TTC549 (cell line): ENCODE results near the gene GLMN.

Source experiments
- FAIRE-seq: peaks from 2 replicates; lab custom pipeline; 2012; peaks lifted over from hg19 to GRCh38; lab: Jason Lieb, UNC

The GLMN gene, protein sequence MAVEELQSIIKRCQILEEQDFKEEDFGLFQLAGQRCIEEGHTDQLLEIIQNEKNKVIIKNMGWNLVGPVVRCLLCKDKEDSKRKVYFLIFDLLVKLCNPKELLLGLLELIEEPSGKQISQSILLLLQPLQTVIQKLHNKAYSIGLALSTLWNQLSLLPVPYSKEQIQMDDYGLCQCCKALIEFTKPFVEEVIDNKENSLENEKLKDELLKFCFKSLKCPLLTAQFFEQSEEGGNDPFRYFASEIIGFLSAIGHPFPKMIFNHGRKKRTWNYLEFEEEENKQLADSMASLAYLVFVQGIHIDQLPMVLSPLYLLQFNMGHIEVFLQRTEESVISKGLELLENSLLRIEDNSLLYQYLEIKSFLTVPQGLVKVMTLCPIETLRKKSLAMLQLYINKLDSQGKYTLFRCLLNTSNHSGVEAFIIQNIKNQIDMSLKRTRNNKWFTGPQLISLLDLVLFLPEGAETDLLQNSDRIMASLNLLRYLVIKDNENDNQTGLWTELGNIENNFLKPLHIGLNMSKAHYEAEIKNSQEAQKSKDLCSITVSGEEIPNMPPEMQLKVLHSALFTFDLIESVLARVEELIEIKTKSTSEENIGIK

DNA sequence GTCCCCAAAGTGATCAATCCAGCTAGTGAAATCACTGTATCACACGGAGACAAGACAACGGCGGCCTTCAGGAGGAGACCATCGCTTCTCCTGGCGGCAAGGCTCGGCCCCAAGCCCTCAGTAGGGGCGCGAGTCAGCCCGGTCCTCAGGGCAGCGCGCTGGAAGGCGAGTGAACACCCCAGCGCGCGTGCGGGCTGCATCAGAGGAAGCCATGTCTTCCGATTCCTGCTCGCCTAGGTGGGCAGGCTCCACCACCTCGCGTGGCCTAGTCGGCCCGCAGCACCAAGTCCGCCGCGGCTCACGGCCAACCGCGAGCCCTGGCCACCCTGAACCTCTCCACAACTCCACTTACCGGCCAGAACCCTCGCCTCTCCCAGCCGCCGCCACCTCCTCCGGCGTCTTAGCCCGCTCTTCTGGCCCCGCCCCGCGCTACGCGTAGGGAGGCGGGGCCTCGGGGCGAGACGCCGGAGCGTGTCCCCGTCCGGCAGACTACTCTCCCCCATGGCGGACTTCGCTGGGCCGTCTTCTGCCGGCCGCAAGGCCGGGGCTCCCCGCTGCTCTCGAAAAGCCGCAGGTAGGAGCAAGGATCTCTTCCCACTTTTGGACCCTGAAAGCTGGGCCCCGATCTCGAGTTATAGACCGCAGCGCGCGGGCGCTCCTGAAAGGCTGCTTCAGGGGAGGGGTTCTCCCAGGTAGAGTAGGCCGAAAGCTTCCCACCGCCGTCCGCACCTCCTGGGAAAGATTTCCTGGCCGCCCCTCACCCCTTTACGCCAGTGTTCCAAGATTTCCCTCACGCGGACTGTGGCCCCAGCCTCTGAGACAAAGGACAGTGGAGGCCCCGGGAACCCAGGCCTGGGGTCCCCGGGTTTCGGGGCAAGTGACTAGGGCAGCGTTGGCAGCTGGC is at the start of gene GLMN, which contains the start of gene RPAP2:
Gene GLMN (minus strand): TSS at position 415 of the 904 bp plus-strand sequence. CDS start 988 bp downstream, outside the sequence.
Gene RPAP2 (plus strand): TSS at position 487 of the 904 bp plus-strand sequence. CDS start 15 bp downstream, at position 502.
- no peak for FAIRE-seq

DNA sequence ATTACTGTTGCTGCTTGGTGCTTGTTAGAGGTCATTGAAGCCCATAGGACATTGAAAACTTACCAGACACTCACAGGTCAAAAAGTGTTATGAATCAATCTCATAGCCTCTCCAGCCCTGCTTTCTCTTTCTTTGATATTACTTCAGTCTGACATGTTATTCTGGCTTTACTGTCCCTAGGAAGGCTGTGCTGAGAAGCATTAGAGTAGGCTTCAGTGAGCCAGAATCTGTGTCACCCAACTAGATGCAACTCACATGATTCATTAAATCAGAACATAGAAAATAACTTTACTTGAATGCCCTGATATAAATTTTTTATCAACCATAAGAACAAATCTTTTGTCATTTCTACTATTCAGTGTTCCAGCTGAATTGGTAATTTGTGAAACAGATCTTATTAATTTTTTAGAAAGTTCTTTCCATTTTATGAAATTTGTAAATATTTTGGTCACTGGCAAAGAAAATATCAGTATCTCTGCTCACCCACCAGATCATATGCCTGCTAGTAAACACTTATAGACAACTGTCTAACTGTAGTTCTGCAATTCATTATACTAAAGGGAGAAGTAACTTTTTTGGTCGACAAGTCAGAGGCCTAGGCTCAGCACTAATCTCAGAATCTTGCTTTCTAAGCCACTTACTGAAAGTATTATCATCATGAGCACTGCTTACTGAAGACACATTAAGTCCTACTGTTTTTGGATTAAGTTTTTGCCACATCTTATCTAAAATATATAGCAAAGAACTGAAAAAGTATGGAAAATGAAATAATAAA is 48.3 kb upstream of the GLMN start:
- no peak for FAIRE-seq

DNA sequence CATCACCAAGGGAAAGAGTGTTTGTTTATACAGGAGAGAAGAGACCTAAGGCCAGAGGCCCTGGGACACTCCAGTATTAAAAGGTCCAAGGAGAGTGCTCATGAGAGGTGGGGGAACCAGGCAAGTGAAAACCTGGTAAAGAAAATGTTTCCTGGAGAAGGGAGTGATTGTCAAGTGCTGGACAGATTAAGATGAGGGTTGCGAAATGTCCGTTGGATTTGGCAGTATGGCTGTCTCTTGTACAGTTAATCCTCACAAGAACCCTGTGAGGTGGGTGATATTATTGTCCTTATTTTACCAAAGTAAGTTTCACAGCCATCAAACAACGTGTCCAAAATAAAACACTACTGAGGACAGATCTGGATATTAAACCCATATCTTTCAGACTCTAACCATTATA is 44.3 kb upstream of the GLMN start:
- no peak for FAIRE-seq

DNA sequence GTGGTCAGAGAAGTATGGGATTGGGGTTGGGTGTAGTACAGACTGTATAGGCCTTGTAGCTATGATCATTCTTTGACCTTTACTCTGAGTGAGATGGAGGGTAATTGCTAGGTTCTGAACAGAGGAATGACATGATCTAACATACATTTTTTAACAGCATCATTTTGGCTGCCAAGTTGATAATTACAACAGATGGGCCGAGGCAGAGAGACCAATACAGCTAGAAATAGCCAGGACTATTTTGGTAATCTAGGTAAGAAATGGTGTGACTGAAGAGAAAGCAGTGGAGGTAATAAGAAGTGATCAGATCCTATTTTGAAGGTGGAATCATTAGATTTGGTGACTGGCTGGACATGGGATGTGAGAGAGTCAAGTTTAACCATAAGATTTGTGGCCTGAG is 43.6 kb upstream of the GLMN start:
- no peak for FAIRE-seq

DNA sequence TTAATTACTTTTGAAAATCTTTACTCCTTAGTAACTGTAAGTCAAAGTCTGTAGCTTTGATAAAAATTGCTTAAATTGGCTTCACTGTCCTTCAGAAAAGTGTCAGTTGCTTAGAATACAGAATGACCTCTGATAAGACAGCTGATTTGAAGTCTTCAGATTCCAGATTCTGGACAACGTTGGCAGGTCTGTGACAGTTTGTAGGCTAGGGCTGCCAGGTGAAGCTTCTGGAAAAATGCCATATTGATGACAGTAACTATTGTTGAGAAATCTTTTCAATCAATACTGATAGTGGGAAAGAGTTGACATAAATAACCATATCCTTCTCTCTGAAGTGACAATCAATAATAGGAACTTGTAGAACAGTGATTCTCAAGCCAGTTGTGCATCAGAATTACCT is 41.4 kb upstream of the GLMN start:
- no peak for FAIRE-seq

DNA sequence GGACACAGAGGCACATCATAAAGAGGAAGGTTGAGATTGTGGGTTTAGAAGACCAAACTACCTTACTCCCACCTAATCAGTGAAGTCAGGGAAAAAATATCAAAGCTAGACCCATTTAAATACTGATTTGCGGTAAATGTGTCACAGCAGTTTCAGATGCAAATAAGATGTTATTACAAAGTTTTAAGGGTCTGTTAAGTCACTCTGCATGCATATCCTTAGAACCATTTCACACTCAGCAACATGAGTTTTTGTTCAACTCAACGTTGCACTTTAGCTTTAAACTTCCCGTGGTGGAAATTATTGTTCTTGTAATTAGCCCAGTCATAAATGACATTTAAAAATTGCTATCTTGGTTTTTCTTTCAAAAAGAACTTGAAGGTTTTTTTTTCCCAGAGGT is 34.9 kb upstream of the GLMN start:
- FAIRE-seq = no peak

DNA sequence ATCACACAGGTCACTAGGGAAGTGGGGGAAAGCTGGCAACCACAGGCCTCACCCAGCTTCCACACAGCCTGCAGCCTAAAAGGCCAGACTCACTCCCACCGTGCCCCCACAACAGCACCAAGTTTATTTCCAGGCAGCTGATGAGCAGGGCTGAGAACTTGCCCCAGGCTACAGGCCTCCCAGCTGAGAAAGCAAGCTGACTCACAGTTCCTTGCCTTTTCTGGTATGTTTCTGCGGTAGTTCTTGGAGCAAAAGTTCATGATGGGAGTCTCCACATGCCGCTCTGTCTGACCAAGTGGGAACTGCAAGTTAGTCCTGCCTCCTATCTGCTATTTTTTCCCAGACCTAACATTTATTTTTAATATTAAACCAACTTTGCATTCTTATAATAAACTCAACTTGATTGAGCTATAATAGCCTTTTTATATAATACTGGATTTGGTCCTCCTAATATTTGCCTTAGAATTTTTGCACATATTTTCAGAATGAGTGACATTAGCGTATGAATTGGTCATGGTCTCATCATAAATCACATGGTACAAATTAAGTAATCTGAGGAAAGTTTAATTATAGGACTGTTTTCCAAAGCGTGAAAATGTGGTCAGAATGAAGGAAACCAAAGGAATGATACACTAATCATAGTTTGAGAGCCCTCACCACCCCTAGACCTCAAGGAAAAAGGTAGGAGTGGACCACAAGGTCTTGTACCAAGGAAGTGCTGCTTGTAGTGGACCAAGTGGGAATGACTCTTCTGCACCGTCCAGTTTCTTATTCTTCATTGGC is 30.8 kb upstream of the GLMN start:
- FAIRE-seq = no peak

DNA sequence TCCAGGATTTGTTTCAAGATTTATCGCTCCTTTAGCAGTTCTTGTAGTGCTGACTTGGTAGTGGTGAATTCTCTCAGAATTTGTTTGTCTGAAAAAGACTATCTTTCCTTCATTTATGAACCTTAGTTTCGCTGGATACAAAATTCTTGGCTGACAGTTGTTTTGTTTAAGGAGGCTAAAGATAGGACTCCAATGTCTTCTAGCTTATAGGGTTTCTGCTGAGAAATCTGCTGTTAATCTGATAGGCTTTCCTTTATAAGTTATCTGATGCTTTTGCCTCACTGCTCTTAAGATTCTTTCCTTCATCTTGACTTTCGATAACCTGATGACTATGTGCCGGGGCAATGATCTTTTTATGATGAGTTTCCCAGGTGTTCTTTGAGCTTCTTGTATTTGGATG is 29.0 kb upstream of the GLMN start:
- no peak for FAIRE-seq

DNA sequence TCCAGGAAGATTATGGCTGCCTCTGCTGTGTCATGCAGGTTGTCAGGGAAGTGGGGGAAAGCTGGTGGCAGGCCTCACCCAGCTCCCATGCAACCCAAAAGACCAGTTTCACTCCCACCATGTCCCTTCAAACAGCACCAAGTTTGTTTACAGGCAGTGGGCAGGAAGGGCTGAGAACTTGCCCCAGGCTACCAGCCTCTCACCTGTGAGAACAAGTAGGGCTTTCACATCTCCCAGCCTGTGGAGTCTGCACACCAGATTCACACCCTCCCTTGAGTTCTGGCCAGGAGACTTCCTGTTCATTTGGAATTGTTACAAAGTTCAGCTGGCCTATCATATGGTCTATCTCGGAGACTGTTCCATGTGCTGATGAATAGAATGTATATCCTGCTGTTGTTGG is 27.9 kb upstream of the GLMN start:
- FAIRE-seq = no peak

DNA sequence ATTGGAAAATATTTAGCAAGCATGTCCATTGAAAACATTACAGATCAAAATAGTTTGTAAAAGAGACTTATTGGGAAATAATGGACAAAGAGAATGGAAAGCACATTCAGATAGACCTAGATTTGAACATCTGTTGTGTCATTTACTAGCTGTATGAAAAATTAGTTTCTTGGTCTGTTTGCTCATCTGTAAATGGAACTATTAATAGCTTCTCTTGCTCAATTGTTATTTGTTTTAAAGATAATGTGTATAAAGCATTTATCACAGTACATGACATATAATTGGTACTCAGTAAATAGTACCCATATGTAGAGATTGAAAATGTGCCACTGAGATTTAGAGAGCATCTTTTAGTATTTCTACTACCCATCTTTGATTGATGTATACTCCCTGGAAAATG is 26.0 kb upstream of the GLMN start:
- no peak for FAIRE-seq

DNA sequence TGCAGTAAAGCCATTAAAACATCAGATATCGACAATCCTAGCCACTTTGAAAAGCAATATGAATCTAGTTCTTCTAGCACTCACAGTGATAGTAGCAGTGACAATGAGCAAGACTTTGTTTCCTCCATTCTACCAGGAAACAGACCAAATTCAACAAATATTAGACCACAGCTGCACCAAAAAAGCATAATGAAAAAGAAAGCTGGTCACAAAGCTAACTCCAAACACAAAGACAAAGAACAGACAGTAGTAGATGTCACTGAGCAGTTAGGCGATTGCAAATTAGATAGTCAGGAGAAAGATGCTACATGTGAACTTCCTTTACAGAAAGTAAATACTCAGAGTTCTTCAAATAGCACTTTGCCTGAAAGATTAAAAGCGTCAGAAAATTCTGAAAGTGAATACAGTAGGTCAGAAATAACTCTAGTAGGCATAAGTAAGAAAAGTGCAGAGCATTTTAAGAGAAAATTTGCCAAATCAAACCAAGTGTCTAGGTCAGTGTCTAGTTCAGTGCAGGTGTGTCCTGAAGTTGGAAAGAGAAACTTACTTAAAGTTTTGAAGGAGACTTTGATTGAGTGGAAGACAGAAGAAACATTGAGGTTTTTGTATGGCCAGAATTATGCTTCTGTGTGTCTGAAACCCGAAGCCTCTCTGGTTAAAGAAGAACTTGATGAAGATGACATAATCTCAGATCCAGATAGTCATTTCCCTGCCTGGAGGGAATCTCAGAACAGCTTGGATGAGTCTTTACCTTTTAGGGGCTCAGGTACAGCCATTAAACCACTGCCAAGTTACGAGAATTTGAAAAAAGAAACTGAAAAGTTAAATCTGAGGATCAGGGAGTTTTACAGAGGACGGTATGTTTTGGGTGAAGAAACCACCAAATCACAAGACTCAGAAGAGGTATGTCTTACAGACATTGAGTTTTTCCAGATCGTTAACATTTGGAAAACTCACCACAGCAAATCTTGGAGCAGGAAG is 25.0 kb upstream of the GLMN start:
- no peak for FAIRE-seq

DNA sequence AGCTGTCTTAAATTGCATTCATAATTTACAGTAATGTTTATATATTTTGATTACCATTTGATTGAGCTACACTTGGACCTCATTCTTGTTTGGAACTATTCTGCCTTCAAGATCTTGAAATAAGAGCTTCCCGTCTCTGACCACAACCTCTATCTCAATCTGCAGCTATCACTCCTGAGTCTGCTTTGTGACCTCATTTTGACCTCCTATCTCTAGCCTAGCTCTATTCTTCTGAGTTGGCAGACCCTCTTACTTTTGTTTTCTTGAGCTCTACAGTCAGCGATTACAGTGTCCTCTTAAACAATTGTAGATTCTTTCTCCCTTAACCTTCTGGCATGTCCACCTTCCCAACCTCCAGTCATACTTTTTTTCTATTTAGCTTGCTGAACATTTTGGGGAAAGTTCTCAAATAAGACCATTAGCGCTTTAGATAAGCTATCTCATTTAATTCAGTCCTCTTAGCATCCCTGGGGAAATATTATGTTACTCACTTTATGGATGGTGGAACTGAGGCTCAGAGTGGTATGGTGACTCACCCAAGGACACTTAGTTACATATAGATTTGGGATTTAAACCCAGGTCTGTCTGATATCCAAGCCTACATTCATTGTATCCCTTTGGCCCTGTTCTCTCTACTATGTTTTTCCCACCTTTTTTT is 19.2 kb upstream of the GLMN start:
- FAIRE-seq = no peak

DNA sequence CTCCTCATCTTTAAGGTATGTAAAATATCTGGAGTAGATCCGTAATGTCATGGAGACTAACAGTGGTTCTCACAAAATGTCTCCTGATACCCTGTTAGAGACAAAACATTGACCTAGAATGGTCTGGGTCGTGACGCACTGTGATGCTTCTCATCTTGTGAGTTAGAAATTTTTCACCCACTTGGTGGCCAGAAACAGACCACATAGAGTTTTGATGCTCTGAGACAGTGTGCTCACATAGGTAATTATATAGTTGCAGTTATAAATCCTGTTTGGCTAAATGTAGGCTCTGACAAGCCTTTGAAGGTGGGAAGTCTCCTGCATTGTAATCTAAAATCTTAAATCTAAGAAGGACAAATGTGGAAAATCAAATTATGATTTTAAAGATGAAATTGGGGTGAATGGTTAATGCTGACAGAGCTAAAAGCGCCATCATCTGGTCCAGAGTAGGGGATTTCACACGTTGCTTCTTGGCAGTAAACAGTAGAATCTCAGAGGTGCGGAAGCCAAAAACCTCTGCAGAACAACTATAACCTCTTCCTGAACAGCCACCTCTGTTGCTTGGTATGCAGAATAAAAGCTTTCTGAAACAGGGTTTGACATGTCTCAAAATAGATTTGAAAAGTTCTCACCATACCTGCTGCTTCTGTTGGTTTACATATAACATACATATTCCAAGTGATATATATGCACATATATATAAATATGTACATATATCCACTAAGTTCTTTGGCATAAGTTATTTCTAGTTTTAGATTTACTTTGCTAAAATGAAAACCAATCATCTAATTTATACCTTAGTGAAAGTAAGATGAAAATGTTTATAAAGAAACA is 17.2 kb upstream of the GLMN start:
- no peak for FAIRE-seq

DNA sequence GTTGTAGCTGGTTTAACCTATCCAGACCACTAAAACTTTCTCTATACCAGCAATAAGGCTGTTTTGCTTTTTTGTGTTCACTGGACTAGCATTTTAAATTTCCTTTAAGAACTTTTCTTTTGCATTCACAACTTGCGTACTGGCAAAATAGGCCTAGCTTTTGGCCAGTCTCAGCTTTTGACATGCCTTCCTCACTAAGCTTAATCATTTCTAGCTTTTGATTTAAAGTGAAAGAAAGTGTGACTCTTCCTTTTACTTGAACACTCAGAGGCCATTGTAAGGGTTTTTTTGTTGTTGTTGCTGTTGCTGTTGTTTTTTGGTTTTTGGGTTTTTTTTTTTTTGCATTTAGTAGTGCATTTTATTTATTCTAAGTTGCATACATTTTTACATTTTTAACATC is 15.2 kb upstream of the GLMN start:
- no peak for FAIRE-seq

DNA sequence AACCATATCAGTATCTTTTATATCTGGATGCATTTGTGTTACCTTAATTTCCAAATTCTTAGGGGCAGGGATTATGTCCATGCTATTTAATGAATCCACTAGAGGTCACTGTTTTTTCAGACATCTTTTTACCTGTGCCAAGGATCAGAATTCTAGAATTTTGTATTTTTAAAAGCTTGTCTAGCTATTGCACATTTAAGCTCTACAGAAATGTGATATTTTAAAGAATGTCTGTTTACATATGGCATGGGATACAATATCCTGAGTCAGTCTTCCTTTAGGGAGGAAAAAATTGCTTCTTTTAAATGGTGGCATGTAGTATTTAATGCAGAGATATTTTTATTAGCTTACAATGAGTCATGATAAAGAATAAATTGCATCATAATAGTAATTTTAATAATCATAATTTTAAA is 11.4 kb upstream of the GLMN start:
- peak; percentile 29 for FAIRE-seq

DNA sequence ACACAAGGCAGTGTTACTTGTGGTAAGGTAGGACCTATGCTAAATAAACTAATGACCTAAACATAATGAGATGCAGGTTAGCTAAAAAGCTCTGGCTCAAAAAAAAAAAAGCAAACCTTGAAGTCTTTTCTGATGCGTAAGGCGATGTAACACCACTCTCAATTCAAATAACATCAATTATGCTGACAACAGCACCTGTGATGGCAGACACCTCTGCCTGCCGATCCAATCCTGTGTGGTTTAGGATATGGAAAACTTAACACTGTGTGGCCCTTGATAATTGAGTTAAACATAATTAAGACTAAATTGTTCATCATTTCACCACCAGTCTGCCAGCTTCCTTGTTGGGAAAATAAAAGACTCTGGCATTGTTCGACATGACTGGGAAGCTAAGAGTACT is 9.2 kb upstream of the GLMN start:
- no peak for FAIRE-seq

DNA sequence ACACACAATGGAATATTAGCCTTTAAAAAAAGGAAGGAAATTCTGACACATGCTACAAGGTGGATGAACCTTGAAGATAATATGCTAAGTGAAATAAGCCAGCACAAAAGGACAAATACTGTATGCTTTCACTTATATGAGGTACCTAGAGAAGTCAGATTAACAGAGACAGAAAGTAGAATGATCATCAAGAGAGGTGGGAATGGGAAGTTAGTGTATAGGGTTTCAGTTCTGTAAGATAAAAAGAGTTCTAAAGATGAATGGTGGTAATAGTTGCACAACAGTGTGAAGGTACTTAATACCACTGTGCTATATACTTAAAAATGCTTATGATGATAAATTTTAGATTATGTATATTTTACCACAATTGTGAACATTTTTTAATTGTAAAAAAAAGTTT is 7.2 kb upstream of the GLMN start:
- FAIRE-seq = no peak

DNA sequence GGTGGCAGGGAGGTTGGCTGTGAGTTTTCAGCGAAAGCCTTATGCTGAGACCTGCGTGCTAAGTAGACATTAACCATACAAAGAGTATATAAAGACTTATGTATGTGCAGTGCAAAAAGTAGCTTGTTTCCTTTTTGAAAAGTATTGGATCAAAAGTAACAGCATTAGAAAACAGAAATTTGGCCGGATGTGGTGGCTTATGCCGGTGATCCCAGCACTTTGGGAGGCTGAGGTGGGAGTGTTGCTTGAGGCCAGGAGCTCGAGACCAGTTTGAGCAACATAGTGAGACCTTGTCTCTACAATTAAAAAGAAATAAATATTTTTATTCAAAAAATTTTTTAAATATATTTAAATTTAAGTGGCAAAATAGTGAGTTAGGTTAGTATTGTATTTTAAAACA is 2.2 kb upstream of the GLMN start:
- FAIRE-seq = no peak
